GM23248 (cell line): ENCODE data around the gene CLIP4.

Source experiments
- EZH2 ChIP-seq: fragments of 200-600 bp; sonication (generic); IDR thresholded peaks from 2 replicates; pipeline ENCODE4 v1.6.1; 2018; ENCODE audit warnings: antibody characterized with exemption, mild to moderate bottlenecking; ENCODE audit not compliant: insufficient read depth, poor library complexity, severe bottlenecking
- EZH2phosphoT487 ChIP-seq: fragments of 200-600 bp; sonication (generic); IDR thresholded peaks from 2 replicates; pipeline ENCODE4 v1.6.1; 2018; ENCODE audit warnings: antibody characterized with exemption, moderate library complexity, mild to moderate bottlenecking, low read depth; ENCODE audit not compliant: insufficient read depth

- no peak for TF ChIP-seq EZH2phosphoT487
- TF ChIP-seq EZH2 = no peak
Measured at GRCh38 chr2:29110916-29111535, 4.2 kb upstream of the CLIP4 start.
